ENCODE measurements around the gene PRKAG2. TPM values are rescaled to one million over a fixed set of nuclear protein-coding genes. Genes with fewer than 3 reads are reported as not detected.
A peak's percentile ranks its signal among the peaks of the same experiment; 100 is the strongest.

PRKAG2 gene
- total RNA-seq, 8 experiments from 2014 or later, result 6.3 to 13.4 (median 8.5) TPM

DNA sequence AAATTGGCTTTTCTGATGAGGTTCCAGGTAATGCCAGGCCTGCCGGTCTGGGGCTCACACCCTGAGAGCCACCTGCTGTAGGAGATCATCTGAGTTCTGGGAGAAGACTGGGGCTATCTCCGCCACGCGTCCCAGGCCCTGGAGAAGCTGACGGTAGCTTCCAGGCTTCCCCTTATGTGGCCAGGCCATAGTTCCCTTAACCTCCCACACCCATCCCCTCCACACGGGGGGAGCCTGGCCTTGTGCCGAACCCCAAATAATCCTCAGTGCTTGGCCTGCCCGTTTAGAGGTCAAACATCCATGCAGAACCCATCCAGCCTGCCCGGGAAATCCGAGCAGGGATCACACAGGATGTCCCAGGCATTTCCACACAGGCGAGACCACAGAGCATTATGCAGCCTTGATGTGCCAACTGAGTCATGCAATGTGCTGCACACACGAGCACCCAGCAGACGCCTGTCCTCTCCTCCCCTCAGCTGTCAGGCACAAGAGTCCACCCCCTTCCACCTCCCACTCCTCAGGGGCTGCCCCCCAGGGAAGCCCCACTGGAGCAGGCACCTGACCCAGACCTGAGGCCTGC is 176.2 kb downstream of the PRKAG2 start:
- in situ Hi-C loops (cut with MboI; ENCODE audit: low pct_unique_long_range_greater_than_20kb in 2 of 9, low sequenced_read_pairs in 9 of 9, unreplicated experiment in 9 of 9), result no loop called here
- peaks cover 28 to 36% of the 10 kb centered on the region in 2 donors for H3K4me1 ChIP-seq (replicated peaks in 1 of 2)
- WGBS, 10 experiments, result 50 to 100% (median 95%) methylated on average over 1 to 5 of the region's 13 CpGs; no CpG with 5 or more reads in 5 of the 10 experiments
- no peak overlapping the region for H3K4me3 ChIP-seq
- peak in 1 of 8 experiments; percentile 30 for ATAC-seq (replicated peaks in 6 of 8)
- no peak overlapping the region for H3K27ac ChIP-seq

DNA sequence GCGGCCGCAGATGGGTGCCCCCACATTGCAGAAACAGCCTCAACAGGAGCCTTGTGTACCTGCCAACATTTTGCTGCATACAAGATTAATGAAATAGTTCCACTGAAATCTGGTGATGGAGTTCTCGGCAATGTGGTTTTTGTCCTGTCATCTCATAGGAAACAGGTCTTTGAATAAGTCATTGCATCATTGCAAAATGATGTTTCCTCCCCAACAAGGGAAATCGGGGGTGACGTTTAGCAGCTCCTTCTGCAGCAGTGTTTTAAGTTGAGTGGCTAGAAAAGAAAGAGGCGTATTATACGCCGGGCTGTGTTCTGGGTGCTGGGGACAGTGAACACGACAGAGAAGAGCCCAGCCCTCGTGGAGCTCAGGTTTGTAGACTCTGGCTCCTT is 177.0 kb downstream of the PRKAG2 start:
- in situ Hi-C loops (cut with MboI; ENCODE audit: low pct_unique_long_range_greater_than_20kb in 2 of 9, low sequenced_read_pairs in 9 of 9, unreplicated experiment in 9 of 9), result no loop called here
- no peak overlapping the region for H3K27ac ChIP-seq
- 47 to 100% (median 87%) methylated on average over 2 to 7 of the region's 10 CpGs; no CpG with 5 or more reads in 4 of the 10 experiments for WGBS, 10 experiments
- peaks cover 21 to 36% of the 10 kb centered on the region in 2 donors for H3K4me1 ChIP-seq (replicated peaks in 1 of 2)
- H3K4me3 ChIP-seq, result no peak overlapping the region
- no peak for ATAC-seq (replicated peaks in 6 of 8)

DNA sequence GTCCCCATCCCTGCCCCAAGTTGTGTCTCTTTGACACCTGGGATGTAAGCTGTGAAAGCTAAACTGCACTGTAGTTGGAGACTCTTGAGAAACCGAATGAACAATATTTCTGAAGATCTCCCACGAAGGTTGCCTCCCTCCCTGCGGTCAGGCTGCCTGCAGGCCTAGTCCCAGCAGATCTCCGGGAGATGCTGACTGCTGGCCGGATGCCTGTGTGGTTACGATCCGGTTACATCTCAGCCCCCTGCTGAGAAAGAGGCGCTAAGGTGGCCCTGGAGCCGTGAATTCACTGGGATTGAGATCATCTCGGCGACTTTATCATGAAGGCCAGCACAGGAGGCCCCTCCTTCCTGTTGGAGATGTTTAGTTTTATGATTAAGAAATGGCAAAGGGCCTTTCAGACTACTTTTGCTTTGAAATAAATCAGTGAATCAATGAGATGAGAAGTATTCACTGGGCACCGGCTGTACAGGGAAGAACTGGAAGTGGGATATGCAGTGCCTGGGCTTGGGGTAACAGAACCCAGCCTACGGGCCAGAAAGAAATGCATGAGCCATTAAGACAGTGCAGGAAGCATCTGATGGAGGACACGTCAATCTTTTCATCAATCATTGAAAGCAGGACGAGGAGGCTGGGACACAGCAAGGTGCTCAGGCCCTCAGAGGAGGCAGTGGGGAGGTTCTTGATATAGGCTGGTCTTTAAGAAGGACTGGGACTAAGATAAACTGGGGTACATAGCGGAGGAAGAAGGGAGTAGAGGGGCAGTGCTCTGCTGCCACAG is 177.6 kb downstream of the PRKAG2 start:
- Histone ChIP-seq H3K4me1 (replicated peaks in 1 of 2) (peaks cover 17 to 30% of the 10 kb centered on the region in 2 donors), H3K4me3 (no peak overlapping the region), H3K27ac (no peak overlapping the region)
- peak in 1 of 8 experiments; percentile 66 for ATAC-seq (replicated peaks in 6 of 8)
- in situ Hi-C loops (cut with MboI; ENCODE audit: low pct_unique_long_range_greater_than_20kb in 2 of 9, low sequenced_read_pairs in 9 of 9, unreplicated experiment in 9 of 9), result no loop called here
- 32 to 100% (median 82%) methylated on average over 1 to 8 of the region's 16 CpGs; no CpG with 5 or more reads in 2 of the 10 experiments for WGBS, 10 experiments

DNA sequence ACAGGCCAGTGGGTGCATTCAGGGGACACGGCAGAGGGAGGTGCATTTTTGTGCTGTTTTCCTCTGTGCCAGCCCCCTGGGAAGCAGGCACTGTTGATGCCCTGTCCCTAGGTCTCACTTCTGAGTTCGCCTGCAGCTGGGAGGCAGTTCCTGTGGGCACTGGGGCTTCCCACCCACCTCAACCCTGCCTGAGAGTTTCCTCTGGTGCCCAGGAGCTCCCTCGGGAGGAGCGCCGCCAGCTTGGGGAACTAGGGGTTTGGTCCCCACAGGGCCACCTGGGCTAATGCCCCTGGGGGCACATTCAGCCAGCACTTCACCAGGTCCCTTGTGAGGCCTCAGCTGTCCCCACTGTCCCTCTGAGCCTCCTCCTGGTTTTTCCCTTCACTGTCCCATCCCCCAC is 179.0 kb downstream of the PRKAG2 start:
- in situ Hi-C loops (cut with MboI; ENCODE audit: low pct_unique_long_range_greater_than_20kb in 2 of 9, low sequenced_read_pairs in 9 of 9, unreplicated experiment in 9 of 9), result no loop called here
- Histone ChIP-seq H3K27ac (no peak overlapping the region), H3K4me3 (no peak overlapping the region), H3K4me1 (replicated peaks in 1 of 2) (peaks cover 12 to 30% of the 10 kb centered on the region in 2 donors)
- no peak for ATAC-seq (replicated peaks in 6 of 8)
- WGBS, 10 experiments, result 67% methylated on average over 1 of the region's 5 CpGs; no CpG with 5 or more reads in 9 of the 10 experiments

DNA sequence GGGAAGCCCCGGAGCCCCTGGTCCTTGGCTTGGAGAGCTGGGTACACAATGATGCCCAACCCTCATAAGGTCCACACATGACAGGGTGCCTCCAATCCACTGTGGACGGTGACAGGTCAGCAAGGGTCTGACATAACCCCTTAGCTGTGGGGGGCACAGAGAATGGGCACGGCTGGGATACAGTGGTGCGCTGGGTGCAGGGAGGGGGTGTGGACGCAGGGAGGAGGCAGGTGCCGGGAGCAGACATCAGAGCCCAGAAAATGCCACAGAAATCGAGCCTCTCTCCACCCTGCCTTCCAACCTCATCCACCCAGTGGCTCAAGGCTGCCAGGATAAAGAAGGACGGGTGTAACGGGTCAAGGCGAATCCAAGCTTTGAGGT is 179.4 kb downstream of the PRKAG2 start:
- Histone ChIP-seq H3K4me1 (replicated peaks in 1 of 2) (peaks cover 17 to 35% of the 10 kb centered on the region in 2 donors), H3K27ac (no peak overlapping the region), H3K4me3 (no peak overlapping the region)
- ATAC-seq (replicated peaks in 6 of 8), result no peak
- in situ Hi-C loops (cut with MboI; ENCODE audit: low pct_unique_long_range_greater_than_20kb in 2 of 9, low sequenced_read_pairs in 9 of 9, unreplicated experiment in 9 of 9), result no loop called here
- 89 to 100% (median 100%) methylated on average over 3 to 5 of the region's 10 CpGs; no CpG with 5 or more reads in 7 of the 10 experiments for WGBS, 10 experiments

DNA sequence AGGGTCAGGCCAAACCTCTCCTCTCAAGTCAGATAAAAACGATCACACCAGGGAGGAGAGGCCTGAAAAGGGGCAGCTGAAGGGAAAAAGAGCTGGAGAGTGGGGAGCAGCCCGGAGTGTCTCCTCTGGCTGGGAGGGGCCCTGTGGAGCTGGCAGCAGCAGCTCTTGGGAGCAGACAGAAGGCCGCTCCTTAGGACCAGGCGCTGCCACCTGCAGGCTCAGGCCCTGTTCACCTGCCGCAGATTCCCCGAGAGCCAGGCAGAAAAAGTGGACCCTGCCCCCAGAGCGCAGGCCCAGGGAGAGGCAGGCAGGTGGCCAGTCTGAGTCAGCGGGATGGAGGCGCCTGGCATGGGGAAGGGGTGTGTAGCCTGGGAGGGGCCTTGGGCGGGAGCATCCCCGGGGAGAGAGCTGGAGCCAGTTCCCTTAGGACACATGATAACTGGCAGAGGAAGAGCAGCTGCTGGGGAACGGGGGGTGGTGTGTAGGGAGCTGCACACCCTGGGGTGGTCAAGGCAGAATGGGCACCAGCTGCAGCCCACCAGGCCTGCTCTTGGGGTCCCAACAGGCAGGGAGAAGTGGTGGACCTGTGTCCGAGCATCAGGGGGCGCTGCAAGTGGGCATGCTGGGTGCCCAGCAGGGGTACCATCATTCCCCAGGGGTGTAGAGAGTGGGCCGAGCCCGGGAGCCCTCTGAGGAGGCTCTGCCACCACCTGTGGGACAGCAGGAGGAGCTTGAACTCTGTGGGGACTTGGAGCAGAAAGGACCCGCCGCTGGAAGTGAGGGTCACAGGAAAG is 180.0 kb downstream of the PRKAG2 start:
- H3K4me1 ChIP-seq (replicated peaks in 1 of 2), result peaks cover 21 to 37% of the 10 kb centered on the region in 2 donors
- H3K4me3 ChIP-seq, result no peak overlapping the region
- WGBS, 10 experiments, result 0 to 100% (median 40%) methylated on average over 1 to 5 of the region's 18 CpGs; no CpG with 5 or more reads in 4 of the 10 experiments
- in situ Hi-C loops (cut with MboI; ENCODE audit: low pct_unique_long_range_greater_than_20kb in 2 of 9, low sequenced_read_pairs in 9 of 9, unreplicated experiment in 9 of 9), result no loop called here
- H3K27ac ChIP-seq, result no peak overlapping the region
- peak in 7 of 8 experiments; percentile 53 to 90 (median 83) for ATAC-seq (replicated peaks in 6 of 8)

DNA sequence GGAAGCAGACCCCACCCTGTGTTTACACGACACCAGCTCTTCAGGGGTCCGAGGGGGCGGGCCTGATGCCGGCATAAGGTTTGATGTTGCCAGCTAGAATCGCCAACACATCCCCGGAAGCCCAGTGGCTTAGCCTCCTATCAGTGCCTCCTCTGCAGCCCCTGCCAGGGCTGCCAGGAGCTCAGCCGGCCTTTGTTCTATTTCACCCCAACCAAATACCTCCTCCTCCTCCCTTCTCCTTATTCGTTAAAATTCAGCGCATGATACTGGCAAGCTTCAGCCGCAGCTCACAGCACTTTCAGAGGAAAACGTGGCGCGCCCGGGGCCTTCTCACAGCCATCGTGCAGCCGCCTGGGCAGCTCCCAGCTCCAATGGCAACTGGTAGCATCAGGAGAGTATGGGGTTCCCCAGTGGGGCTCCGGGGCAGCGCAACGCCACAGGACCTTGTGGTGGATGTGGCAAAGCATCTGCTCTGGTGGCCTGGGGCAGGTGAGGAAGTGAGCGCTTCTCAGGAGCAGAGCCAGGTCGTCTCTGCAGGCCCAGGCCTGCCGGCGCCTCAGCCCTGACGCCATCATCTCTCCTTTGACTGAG is 180.9 kb downstream of the PRKAG2 start:
- H3K4me3 ChIP-seq, result no peak overlapping the region
- in situ Hi-C loops (cut with MboI; ENCODE audit: low pct_unique_long_range_greater_than_20kb in 2 of 9, low sequenced_read_pairs in 9 of 9, unreplicated experiment in 9 of 9), result no loop called here
- peaks cover 21 to 37% of the 10 kb centered on the region in 2 donors for H3K4me1 ChIP-seq (replicated peaks in 1 of 2)

DNA sequence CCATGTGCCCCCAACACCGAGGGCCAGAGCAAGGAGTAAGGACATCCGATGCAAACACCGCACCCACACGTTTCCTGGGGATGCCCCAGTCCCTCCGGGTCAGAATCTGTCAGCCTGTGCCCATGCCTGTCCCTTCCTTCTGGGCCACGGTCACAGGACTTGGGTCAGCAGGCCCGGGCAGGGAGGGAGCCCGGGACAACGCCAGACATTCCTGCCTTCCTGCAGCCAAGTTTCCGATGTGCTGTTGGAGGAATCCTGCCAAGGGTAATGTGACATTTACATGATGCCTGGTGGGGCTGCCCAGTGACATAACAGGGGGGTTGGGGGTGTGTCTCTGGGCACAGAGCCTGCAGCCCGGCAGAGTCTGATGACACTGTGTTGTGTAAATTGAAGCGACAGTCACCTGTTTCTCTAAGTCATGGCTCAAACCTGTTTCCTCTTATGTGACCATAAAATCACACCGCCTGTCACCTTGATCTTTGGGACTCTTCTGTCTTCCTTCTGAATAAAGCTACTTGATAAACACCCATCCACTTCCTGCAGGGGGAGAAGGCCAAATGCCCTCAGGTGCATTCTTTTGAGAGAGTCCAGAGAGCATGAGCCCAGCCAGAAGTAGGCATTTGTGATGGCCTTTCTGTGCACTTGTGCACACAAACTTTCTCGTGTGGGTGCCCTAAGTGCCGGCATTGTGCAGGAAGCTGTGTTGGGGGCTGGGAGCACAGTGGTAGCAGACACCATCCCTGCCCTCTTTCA is 181.9 kb downstream of the PRKAG2 start:
- Histone ChIP-seq H3K4me3 (no peak overlapping the region), H3K4me1 (replicated peaks in 1 of 2) (peaks cover 25 to 45% of the 10 kb centered on the region in 2 donors), H3K27ac (no peak overlapping the region)
- WGBS, 10 experiments, result 7 to 87% (median 60%) methylated on average over 1 to 6 of the region's 15 CpGs; no CpG with 5 or more reads in 3 of the 10 experiments
- ATAC-seq (replicated peaks in 6 of 8), result peak in 6 of 8 experiments; percentile 3 to 72 (median 32)
- in situ Hi-C loops (cut with MboI; ENCODE audit: low pct_unique_long_range_greater_than_20kb in 2 of 9, low sequenced_read_pairs in 9 of 9, unreplicated experiment in 9 of 9), result no loop called here

More for the DNA sequence above, 180.9 kb downstream of the PRKAG2 start:
- no peak overlapping the region for H3K27ac ChIP-seq
- 60 to 100% (median 81%) methylated on average over 1 to 13 of the region's 24 CpGs; no CpG with 5 or more reads in 4 of the 10 experiments for WGBS, 10 experiments
- ATAC-seq (replicated peaks in 6 of 8), result peak in 1 of 8 experiments; percentile 9

DNA sequence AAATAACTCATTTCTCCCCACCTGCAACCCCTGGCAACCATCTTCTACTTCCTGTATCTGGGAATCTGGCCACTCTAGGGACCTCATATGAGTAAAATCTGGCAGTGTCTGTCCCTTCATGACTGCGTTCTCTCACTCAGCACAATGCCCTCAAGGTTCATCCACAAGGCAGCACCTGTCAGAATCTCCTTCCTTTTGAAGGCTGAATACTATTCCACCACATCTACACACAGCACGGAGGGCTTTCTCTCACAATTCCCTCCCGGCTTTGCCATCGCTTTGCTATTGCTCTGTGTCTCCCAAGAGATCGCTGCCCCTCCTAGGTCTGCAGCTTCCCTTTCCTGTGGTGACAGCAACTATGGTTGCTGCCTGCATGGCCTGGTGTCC is 182.5 kb downstream of the PRKAG2 start:
- Histone ChIP-seq H3K27ac (no peak overlapping the region), H3K4me3 (no peak overlapping the region), H3K4me1 (replicated peaks in 1 of 2) (peaks cover 30 to 47% of the 10 kb centered on the region in 2 donors)
- 60 to 100% (median 87%) methylated on average over 1 to 5 of the region's 5 CpGs; no CpG with 5 or more reads in 3 of the 10 experiments for WGBS, 10 experiments
- in situ Hi-C loops (cut with MboI; ENCODE audit: low pct_unique_long_range_greater_than_20kb in 2 of 9, low sequenced_read_pairs in 9 of 9, unreplicated experiment in 9 of 9), result no loop called here
- no peak for ATAC-seq (replicated peaks in 6 of 8)

DNA sequence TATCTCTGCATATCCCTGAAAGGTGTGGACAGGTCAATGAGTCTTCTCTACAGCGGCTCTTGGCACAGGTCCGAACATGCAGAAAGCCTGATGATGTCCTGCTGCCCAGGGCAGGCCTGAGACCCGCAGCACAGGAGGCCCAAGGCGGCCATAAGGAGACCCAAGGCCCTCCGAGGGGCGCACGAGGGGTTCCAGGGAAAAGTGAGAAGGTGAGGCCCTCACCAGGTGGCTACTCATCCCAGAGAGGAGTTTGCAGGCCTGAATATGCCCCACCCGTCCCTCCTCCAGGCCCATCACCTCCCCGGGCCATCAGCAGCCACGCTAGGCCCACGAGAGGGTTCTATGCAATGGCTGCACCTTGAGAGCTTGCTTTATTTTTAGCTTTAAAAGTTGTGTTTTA is 183.8 kb downstream of the PRKAG2 start:
- in situ Hi-C loops (cut with MboI; ENCODE audit: low pct_unique_long_range_greater_than_20kb in 2 of 9, low sequenced_read_pairs in 9 of 9, unreplicated experiment in 9 of 9), result no loop called here
- H3K4me1 ChIP-seq (replicated peaks in 1 of 2), result peaks cover 30 to 51% of the 10 kb centered on the region in 2 donors
- H3K4me3 ChIP-seq, result no peak overlapping the region
- 69 to 100% (median 81%) methylated on average over 1 to 7 of the region's 11 CpGs; no CpG with 5 or more reads in 4 of the 10 experiments for WGBS, 10 experiments
- H3K27ac ChIP-seq, result peak overlapping the region in 1 of 2 donors; percentile 45
- ATAC-seq (replicated peaks in 6 of 8), result no peak

DNA sequence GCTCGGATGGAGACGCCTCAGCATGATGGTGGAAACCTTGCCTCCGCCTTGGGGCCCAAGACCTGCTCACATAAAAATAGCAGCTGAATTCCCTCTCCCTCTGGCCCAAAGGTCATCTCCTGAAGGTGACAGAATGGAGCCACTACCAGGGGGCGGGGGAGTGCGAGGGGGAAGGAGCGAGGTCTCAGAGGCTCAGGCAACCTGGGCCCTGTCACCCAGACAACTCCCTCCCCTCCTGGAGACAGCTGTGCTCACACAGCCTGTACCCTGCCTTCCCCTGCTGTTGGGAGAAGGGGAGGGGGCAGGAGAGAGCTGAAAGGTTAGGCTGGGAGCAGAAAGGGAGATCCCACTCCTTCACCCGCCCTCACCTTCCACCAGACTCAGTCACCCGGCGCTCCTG is 184.2 kb downstream of the PRKAG2 start:
- in situ Hi-C loops (cut with MboI; ENCODE audit: low pct_unique_long_range_greater_than_20kb in 2 of 9, low sequenced_read_pairs in 9 of 9, unreplicated experiment in 9 of 9), result no loop called here
- Histone ChIP-seq H3K4me1 (replicated peaks in 1 of 2) (peaks cover 30 to 51% of the 10 kb centered on the region in 2 donors), H3K4me3 (no peak overlapping the region), H3K27ac (peak overlapping the region in 1 of 2 donors; percentile 45)
- WGBS, 10 experiments, result 60 to 89% (median 72%) methylated on average over 1 to 5 of the region's 9 CpGs; no CpG with 5 or more reads in 6 of the 10 experiments
- peak in 5 of 8 experiments; percentile 12 to 63 (median 57) for ATAC-seq (replicated peaks in 6 of 8)

DNA sequence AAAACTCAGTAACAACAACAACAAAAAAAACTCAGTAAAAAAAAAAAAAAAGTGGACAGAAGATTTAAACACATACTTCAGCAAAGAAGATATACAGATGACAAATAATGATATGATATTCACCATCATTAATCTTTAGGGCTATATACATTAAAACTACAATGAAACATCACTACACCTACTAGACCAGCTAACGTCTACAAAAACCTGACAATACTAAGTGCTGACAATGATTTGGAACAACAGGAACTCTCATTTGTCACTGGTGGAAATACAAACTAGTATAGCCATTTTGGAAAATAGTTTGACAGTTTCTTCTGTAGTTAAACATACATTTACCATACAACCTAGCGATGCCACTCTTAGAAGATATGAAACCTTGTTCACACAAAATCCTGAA is 185.5 kb downstream of the PRKAG2 start:
- Histone ChIP-seq H3K27ac (no peak overlapping the region), H3K4me1 (replicated peaks in 1 of 2) (peaks cover 23 to 46% of the 10 kb centered on the region in 2 donors), H3K4me3 (no peak overlapping the region)
- in situ Hi-C loops (cut with MboI; ENCODE audit: low pct_unique_long_range_greater_than_20kb in 2 of 9, low sequenced_read_pairs in 9 of 9, unreplicated experiment in 9 of 9), result no loop called here
- no peak for ATAC-seq (replicated peaks in 6 of 8)
- 0 to 70% (median 50%) methylated on average over 1 to 2 of the region's 2 CpGs; no CpG with 5 or more reads in 3 of the 10 experiments for WGBS, 10 experiments
